Measurements from ENCODE around the gene CASZ1. TPM values are rescaled to one million over a fixed set of nuclear protein-coding genes. Genes with fewer than 3 reads are reported as not detected.

CASZ1 gene
- total RNA-seq, 1 experiment from 2014 or later = 11.7 TPM

DNA sequence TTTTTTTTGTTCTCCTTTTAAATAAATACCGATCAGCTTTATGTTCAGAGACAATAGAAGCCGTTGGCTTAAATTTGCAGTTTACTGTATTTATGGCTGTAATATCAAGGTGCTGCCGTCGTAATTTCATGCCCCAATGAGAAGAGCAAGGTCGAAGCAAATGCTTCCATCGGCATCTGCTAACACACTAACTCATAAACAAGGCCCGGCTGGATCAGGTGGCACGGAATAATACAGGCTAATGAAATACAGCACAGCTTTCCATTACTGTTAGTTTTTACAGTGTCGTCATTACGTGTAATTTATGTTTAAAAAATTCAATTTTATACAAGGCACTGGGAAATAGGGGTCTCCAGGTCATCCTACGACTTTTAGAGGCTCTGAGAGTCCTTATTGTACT lies 202.7 kb downstream of the CASZ1 start (continued):
- TF ChIP-seq, protein P1, sequence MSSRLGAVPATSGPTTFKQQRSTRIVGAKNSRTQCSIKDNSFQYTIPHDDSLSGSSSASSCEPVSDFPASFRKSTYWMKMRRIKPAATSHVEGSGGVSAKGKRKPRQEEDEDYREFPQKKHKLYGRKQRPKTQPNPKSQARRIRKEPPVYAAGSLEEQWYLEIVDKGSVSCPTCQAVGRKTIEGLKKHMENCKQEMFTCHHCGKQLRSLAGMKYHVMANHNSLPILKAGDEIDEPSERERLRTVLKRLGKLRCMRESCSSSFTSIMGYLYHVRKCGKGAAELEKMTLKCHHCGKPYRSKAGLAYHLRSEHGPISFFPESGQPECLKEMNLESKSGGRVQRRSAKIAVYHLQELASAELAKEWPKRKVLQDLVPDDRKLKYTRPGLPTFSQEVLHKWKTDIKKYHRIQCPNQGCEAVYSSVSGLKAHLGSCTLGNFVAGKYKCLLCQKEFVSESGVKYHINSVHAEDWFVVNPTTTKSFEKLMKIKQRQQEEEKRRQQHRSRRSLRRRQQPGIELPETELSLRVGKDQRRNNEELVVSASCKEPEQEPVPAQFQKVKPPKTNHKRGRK (CRISPR knock-in tag; IDR thresholded peaks at IDR 0.05; ENCODE audit: borderline replicate concordance) = no peak
- TF ChIP-seq NFYB (CRISPR knock-in tag; conservative IDR thresholded peaks at IDR 0.05; ENCODE audit: low read depth) = no peak
- no peak for TF ChIP-seq ATF1 (CRISPR knock-in tag; IDR thresholded peaks at IDR 0.05)

- Mint-ChIP-seq H3K4me3 (no peak overlapping the region), H3K27ac (peak overlapping the region; percentile 65), H3K9me3 (no peaks in the 10 kb centered on the region), H3K4me1 (peaks cover 68% of the 10 kb centered on the region), H3K36me3 (no peaks in the 10 kb centered on the region), H3K27me3 (ENCODE audit: low read depth) (no peaks in the 10 kb centered on the region)
- ChIA-PET POLR2A (no interaction called here), CTCF (no interaction called here)
- DNase-seq (ENCODE audit: low spot score) (no peak), ATAC-seq (no peak)
- TF ChIP-seq ZNF317 (CRISPR knock-in tag; IDR thresholded peaks at IDR 0.05; ENCODE audit: borderline replicate concordance, low read depth) (no peak), CREB1 (CRISPR knock-in tag; IDR thresholded peaks at IDR 0.05) (no peak), NR3C1 (CRISPR knock-in tag; conservative IDR thresholded peaks at IDR 0.05; ENCODE audit: low read depth) (no peak), TP53 (CRISPR knock-in tag; IDR thresholded peaks at IDR 0.05) (no peak), STAT6 (CRISPR knock-in tag; conservative IDR thresholded peaks at IDR 0.05; ENCODE audit: low read depth) (no peak), SP1 (CRISPR knock-in tag; conservative IDR thresholded peaks at IDR 0.05) (no peak), TEAD4 (CRISPR knock-in tag; IDR thresholded peaks at IDR 0.05) (no peak), CBFB (CRISPR knock-in tag; IDR thresholded peaks at IDR 0.05; ENCODE audit: low read depth) (no peak), ZNF671 (CRISPR knock-in tag; IDR thresholded peaks at IDR 0.05) (no peak)
- TF ChIP-seq, protein P2, sequence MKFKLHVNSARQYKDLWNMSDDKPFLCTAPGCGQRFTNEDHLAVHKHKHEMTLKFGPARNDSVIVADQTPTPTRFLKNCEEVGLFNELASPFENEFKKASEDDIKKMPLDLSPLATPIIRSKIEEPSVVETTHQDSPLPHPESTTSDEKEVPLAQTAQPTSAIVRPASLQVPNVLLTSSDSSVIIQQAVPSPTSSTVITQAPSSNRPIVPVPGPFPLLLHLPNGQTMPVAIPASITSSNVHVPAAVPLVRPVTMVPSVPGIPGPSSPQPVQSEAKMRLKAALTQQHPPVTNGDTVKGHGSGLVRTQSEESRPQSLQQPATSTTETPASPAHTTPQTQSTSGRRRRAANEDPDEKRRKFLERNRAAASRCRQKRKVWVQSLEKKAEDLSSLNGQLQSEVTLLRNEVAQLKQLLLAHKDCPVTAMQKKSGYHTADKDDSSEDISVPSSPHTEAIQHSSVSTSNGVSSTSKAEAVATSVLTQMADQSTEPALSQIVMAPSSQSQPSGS (CRISPR knock-in tag; IDR thresholded peaks at IDR 0.05; ENCODE audit: borderline replicate concordance, low read depth) = no peak
Observed at GRCh38 chr1:10592373-10592772, 204.1 kb downstream of the CASZ1 start.

GRCh38 chr1:10591010-10591409 lies 205.4 kb downstream of the CASZ1 start:
- Mint-ChIP-seq H3K27me3 (ENCODE audit: low read depth) (no peaks in the 10 kb centered on the region), H3K4me1 (peaks cover 57% of the 10 kb centered on the region), H3K9me3 (no peaks in the 10 kb centered on the region), H3K27ac (no peak overlapping the region), H3K36me3 (no peaks in the 10 kb centered on the region), H3K4me3 (no peak overlapping the region)
- DNase-seq (ENCODE audit: low spot score) = no peak
- no peak for ATAC-seq
- POLR2A ChIA-PET = interaction anchor here (0.8 kb wide), 1 partner anchor 62 kb away, joined by 3 read pairs; no protein-coding TSS in a partner anchor
- TF ChIP-seq SMAD4 (CRISPR knock-in tag; IDR thresholded peaks at IDR 0.05) = no peak
- CTCF ChIA-PET = no interaction called here

DNA sequence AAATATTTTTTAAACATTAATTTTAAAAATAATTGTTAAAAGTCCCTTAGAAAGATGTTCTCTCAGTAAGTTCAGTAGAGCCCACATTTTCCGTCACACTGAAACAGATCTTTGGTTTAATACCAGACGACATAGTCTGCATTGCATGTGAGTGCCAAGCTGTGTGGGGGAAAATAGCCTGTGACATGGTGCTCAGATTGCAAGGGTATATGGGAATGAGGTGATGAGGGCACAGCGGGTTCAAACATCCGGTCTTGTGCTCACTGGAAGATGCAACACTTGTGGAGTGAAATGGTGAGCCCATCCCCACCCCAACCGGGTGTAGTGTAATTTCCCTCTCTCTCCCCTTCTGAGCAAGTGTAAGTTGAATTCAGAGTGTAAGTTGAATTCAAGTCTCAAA lies 207.4 kb downstream of the CASZ1 start:
- no peak for ATAC-seq
- Mint-ChIP-seq H3K4me3 (no peak overlapping the region), H3K9me3 (peaks cover 7% of the 10 kb centered on the region; the same call in 1 of the 2 replicates), H3K27me3 (ENCODE audit: low read depth) (no peaks in the 10 kb centered on the region), H3K27ac (no peak overlapping the region), H3K4me1 (peaks cover 41% of the 10 kb centered on the region), H3K36me3 (no peaks in the 10 kb centered on the region)
- TF ChIP-seq TEAD4 (CRISPR knock-in tag; IDR thresholded peaks at IDR 0.05) (no peak), ZMAT4 (CRISPR knock-in tag; IDR thresholded peaks at IDR 0.05) (no peak), MYBL2 (CRISPR knock-in tag; IDR thresholded peaks at IDR 0.05) (no peak), FOXJ3 (CRISPR knock-in tag; IDR thresholded peaks at IDR 0.05; ENCODE audit: borderline replicate concordance) (no peak)
- TF ChIP-seq, protein P3, sequence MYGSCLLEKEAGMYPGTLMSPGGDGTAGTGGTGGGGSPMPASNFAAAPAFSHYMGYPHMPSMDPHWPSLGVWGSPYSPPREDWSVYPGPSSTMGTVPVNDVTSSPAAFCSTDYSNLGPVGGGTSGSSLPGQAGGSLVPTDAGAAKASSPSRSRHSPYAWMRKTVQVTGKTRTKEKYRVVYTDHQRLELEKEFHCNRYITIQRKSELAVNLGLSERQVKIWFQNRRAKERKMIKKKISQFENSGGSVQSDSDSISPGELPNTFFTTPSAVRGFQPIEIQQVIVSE (CRISPR knock-in tag; IDR thresholded peaks at IDR 0.05; ENCODE audit: borderline replicate concordance) = no peak
- TF ChIP-seq, protein P4, sequence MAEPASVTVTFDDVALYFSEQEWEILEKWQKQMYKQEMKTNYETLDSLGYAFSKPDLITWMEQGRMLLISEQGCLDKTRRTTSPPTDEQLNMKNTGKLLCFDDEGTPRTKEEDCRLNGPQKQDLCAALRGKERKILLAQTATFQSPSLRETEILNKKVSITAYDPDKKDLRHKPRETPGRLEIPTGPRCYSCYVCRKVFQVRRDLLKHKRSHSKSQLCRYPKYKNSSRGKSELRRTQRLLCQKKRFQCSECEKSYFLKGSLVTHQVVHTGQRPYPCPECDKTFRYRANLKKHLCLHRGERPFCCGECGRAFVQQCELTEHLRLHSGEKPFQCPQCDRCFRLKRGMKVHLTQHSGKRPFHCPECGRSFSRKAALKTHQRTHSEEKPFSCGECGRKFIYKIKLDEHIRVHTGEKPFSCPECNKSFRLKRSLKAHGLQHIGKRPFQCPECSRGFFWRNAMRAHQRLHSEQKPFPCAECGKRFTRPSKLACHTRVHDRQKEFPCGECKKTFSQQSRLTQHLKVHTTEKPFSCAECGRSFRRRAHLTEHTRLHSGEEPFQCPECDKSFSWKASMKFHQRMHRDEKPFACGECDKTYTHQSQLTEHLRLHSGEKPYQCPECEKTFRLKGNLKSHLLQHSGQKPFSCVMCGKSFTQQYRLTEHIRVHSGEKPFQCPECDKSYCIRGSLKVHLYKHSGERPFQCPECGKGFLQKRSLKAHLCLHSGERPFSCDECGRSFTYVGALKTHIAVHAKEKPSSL (CRISPR knock-in tag; conservative IDR thresholded peaks at IDR 0.05) = no peak
- DNase-seq (ENCODE audit: low spot score) = no peak
- CTCF ChIA-PET = no interaction called here
- POLR2A ChIA-PET = no interaction called here

Measured in WTC11 (cell line).